Measurements from ENCODE around the gene ALG10.

The ALG10 gene

DNA sequence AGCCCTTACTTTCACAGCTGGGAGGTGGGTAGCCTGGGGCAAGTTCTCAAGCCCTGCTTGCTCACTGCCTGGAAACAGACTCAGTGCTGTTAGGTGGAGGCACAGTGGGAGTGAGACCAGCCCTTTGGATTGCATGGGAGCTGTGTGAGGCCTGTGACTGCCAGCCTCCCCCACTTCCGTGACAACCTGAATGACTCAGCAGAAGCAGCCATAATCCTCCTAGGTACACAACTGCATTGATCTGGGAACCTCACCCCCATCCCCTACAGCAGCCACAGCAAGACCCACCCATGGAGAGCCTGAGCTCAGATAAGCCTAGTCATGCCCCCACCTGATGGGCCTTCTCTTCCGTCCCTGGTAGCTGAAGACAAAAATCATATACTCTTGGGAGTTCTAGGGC is 26.4 kb downstream of the ALG10 start:
- no peak for DNase-seq (ENCODE audit: low spot score)
- in situ Hi-C loops (cut with MboI; ENCODE audit: low sequenced_read_pairs, unreplicated experiment) = no loop called here
- TF ChIP-seq, protein P1, sequence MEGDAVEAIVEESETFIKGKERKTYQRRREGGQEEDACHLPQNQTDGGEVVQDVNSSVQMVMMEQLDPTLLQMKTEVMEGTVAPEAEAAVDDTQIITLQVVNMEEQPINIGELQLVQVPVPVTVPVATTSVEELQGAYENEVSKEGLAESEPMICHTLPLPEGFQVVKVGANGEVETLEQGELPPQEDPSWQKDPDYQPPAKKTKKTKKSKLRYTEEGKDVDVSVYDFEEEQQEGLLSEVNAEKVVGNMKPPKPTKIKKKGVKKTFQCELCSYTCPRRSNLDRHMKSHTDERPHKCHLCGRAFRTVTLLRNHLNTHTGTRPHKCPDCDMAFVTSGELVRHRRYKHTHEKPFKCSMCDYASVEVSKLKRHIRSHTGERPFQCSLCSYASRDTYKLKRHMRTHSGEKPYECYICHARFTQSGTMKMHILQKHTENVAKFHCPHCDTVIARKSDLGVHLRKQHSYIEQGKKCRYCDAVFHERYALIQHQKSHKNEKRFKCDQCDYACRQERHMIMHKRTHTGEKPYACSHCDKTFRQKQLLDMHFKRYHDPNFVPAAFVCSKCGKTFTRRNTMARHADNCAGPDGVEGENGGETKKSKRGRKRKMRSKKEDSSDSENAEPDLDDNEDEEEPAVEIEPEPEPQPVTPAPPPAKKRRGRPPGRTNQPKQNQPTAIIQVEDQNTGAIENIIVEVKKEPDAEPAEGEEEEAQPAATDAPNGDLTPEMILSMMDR (IDR thresholded peaks at IDR 0.05; ENCODE audit: borderline replicate concordance, control extremely low read depth, extremely low read depth, insufficient read depth, missing control alignments) = no peak

DNA sequence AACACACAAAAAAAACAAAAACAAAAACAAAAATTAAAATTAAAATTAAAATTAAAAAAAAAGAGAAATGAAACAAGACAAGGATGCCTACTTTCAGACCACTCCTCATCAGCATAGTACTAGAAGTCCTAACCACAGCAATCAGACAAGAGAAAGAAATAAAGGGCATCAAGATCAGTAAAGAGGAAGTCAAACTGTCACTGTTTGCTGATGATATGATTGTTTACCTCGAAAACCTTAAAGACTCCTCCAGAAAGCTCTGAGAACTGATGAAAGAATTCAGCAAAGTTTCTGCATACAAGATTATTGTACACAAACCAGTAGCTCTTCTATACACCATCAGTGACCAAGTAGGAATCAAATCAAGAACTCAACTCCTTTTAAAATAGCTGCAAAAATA is 29.2 kb downstream of the ALG10 start:
- DNase-seq (ENCODE audit: low spot score) = no peak
- in situ Hi-C loops (cut with MboI; ENCODE audit: low sequenced_read_pairs, unreplicated experiment) = no loop called here
- TF ChIP-seq, protein P1 (IDR thresholded peaks at IDR 0.05; ENCODE audit: borderline replicate concordance, control extremely low read depth, extremely low read depth, insufficient read depth, missing control alignments) = no peak

DNA sequence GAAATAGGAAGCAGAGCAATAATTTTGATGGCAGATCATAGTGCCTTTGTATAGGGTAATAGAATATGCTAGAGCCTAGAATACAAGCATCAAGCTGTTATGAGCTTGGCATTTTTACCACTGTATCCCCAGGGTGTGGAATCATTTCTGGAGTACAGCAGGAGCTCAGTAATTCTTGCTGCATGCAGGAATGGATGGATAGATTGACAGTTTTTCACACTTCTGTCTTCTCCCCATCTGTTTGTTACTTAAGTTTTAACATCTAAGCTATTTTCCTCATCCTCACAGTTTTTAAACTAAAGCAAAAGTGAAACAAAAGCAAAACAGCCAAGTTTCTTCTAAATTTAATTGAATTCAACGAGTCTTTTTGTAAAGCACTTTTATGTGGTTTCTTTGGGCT is 32.6 kb downstream of the ALG10 start:
- in situ Hi-C loops (cut with MboI; ENCODE audit: low sequenced_read_pairs, unreplicated experiment) = no loop called here

More for the DNA sequence above, 32.6 kb downstream of the ALG10 start:
- TF ChIP-seq, protein P1 (IDR thresholded peaks at IDR 0.05; ENCODE audit: borderline replicate concordance, control extremely low read depth, extremely low read depth, insufficient read depth, missing control alignments) = no peak
- DNase-seq (ENCODE audit: low spot score) = no peak

All from GM13976 (cell line).